Measurements from ENCODE around the gene ANK2.

ANK2 gene

DNA sequence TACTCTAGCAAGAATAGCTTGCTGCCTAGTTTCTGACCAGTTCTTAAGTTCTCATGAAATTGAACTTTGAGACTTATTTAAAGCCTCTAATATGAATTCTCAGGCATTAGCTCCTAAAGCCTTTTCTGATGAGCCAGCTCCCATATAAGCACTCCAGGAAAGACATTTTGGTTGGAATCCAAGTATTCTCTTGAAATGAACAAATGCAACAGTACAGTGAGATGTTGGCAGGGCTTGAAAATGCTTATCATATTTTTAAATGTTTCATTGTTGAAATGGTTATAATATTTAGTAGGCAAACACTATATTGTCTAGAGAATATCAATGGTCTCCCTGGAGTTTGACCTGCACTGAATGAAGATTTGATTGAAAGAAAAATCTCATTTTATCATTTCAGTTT lies 240.3 kb downstream of the ANK2 start:
- no peak for DNase-seq (ENCODE audit: low read depth)

DNA sequence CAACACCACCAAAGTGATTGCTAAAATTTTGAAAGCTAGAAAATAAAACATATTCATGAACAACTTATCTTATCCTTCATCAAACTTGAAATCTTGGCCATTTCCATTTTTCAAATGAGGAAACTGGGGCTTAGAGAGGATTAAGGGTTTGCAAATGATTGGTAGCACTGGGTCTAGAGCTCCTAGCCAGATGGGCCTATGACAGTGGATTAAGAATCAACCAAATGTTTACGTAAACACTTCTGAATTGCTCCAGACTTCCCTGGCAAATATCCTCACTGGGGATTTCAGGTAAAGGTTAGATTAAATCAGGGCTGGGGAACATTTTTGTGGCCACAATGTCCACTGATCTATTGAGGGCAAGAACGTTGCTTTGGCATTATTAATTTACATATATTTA lies 241.2 kb downstream of the ANK2 start:
- no peak for DNase-seq (ENCODE audit: low read depth)

DNA sequence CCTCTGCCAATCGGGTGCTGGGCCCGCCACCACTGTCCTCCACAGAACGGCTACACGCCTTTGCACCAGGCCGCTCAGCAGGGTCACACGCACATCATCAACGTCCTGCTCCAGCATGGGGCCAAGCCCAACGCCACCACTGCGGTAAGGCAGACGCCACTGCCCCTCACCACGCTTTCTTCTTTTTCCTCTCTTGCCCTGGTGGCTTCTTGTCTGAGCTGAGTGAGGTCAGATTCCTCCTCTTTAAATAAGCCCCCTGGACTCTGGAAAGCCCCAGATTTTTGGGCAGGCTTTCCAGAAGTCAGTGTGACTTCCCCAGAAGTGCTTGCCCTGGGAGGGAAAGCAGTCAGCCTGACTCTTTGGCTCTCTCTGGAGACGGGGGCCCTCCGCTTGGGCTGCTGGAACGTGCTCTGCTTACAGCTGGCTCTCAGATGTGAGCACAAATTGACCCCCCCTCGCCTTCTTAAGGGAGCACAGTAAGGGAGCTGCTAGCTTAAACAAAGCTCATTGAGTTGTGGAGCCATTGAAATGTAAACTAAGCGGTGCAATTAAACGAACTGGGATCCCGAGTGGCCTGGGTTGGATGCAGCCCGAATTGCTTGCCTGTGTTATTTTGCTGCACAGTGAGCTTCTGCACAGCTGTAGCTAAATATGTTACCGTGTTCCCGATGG lies 243.1 kb downstream of the ANK2 start:
- no peak for DNase-seq (ENCODE audit: low read depth)

GRCh38 chr4:113293043-113293560 lies 243.6 kb downstream of the ANK2 start:
- no peak for DNase-seq (ENCODE audit: low read depth)

DNA sequence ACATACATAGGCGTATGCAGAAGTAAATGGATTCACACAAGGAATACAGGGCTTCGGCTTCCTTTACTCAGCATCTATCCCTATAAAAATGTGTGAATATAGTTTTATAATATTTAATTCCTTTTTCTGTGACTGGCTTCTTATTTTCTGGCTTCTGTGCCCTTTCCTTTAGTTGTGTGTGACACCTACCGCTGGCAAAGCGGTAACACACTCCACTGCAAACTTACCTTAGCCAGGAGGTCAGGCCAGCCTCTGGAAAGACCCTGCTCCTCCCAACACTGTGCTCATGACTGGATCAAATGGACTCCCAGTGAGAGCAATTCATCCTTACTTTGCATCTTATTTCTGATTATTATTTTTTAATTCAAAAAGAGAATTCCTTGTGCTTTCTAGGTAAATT lies 244.2 kb downstream of the ANK2 start:
- no peak for DNase-seq (ENCODE audit: low read depth)

DNA sequence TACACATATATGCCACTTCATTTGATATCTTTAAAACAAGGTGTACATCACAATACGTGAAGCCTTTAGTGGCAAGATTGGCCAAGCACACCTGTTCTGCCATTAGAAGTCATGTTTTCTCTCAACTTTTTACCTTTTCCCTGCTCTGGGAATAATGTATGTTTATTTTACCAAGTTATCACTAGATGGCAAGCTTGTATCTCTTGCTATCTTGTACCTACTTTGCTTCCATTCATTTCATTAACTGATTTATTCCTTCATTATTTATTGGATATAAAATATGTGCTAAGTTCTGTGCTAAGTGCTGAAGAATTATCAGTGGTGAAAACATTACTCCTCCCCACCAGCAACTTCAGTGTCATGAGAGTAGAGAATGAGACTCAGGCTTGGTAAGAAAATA lies 245.5 kb downstream of the ANK2 start:
- DNase-seq (ENCODE audit: low read depth): no peak

DNA sequence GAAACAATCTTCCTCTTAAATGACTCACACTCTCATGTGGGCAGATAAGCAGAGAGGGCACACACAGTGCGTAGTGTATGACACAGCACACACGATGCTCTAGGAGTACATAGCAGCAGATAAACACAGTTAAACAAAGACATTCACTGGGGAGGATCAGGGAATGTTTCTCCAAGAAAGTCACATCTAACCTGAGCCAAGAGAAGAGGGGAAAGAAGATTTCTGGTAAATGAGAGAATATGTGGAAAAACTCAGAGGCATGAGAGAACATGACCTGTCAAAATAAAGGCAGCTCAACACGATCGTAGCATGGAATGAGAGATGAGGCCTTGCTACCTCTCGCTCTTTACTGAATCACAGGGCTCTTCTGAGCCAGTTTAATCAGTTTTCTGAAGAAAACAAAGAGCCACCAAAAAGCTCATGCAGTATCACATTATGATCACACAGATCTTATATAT lies 251.0 kb downstream of the ANK2 start:
- DNase-seq (ENCODE audit: low read depth): no peak

DNA sequence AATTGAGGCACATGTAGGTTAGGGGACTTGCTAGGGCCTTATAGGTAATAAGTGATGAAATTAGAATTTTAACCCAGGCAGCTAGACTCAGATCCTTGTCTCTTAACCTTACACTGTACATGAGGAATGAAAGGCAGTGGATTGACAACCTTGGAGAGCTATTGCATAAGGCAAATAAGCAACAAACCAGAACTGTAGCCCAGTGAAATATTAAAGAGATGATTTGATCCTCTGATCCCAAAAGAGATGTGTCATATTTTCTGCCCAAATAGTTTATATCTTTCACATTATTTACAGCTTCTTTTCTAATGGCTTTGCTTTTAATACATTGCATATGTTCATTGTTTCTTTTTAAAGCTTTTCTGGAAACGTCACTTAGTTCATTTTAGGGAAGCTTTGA lies 252.6 kb downstream of the ANK2 start:
- DNase-seq (ENCODE audit: low read depth): no peak

DNA sequence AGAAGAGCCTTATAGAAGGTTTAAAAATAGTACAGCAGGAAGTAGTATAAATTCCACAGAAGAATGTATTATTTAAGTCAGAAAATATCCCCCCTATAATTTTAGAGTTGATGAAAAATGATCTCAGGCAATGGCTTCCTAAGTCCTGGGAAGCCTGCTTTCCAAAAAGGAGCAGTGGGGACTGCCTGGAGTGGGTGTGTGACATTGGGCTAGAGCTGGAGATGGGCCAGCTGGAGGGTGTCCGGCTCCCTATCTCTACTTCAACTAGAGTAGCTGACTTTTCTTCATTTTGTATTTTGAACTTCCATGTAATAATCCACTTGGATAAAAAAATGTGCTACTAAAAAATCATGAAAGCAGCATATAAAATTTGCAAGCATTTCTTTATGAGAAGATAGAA lies 253.9 kb downstream of the ANK2 start:
- no peak for DNase-seq (ENCODE audit: low read depth)

DNA sequence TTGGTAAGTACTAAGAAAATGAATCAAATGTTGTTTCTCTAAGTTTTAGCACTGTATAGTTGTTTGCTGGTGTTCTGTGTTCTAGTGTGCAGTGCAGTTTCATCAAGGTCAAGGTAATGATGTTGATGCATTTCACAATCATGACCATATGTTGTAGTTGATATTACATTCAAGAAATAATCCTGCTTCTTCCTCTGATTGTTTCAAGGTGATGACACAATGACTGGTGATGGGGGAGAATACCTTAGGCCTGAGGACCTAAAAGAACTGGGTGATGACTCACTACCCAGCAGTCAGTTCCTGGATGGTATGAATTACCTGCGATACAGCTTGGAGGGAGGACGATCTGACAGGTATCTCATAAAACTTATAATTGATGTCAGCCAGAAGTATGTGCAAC lies 261.6 kb downstream of the ANK2 start:
- no peak for DNase-seq (ENCODE audit: low read depth)

GRCh38 chr4:113312529-113312928 lies 263.1 kb downstream of the ANK2 start:
- DNase-seq (ENCODE audit: low read depth): no peak

DNA sequence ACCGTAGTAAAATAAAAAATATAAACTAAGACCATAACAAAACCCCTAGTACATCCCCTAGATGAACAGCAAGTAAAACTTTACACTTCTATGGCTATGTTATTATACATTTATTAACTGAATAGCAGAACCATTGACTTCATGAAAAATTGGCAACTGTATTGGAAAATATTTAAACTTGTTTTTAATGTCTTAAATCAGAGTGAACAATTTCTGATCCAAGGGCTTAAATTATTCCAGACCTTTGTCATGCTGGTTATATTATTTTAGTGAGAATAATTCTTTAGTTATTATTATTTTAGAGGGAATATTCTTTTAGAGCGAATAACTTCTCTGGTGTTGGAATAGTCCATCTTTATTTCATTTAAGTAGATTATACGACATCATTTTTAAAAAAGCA lies 265.0 kb downstream of the ANK2 start:
- DNase-seq (ENCODE audit: low read depth): no peak

- no peak for DNase-seq (ENCODE audit: low read depth)
These were observed 267.4 kb downstream of the ANK2 start for GRCh38 chr4:113316879-113317278.

GRCh38 chr4:113317523-113317922 lies 268.1 kb downstream of the ANK2 start:
- DNase-seq (ENCODE audit: low read depth): no peak

DNA sequence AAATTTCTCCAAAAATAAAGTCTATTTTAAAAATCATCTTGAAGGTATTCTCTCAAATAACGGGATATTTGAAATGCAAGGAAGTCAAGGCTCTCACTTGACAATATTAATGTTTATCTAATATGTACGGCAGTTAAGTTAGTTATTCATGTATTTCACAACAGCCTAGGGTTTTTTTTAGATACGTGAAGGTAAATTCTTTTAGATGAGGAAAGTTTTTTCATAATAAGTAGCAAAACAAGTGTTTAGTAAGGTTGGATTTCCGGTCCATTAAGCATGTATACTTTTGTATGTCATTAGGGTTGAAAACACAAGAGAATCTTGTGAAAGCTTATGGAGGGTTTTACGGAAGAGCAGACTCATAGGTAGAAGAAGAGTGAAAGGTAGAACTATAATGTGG lies 273.3 kb downstream of the ANK2 start:
- DNase-seq (ENCODE audit: low read depth): no peak

- no peak for DNase-seq (ENCODE audit: low read depth)
These were observed 276.6 kb downstream of the ANK2 start for GRCh38 chr4:113325876-113326615.

GRCh38 chr4:113327494-113327893 lies 278.0 kb downstream of the ANK2 start:
- DNase-seq (ENCODE audit: low read depth): no peak

DNA sequence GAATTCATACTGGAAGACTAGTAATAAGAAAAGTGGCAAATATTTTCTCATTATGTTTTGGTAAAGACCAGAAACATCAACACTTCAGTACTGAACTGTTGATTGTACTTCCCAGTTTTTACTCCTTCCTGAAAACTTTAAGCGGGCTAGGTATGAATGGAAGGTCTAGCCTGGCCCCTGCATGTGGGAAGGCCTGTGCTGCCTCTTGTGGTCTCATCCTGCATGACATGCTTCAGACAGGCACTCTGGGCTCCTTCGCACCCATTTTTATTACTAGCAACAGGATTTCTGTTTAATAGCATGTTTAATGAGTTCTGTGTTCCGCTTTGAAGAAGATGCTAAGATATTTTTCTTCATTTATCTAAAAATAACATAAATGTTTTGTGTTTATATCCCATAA lies 279.1 kb downstream of the ANK2 start:
- DNase-seq (ENCODE audit: low read depth): no peak

- DNase-seq (ENCODE audit: low read depth): no peak
These were observed 280.7 kb downstream of the ANK2 start for GRCh38 chr4:113330200-113330599.

DNA sequence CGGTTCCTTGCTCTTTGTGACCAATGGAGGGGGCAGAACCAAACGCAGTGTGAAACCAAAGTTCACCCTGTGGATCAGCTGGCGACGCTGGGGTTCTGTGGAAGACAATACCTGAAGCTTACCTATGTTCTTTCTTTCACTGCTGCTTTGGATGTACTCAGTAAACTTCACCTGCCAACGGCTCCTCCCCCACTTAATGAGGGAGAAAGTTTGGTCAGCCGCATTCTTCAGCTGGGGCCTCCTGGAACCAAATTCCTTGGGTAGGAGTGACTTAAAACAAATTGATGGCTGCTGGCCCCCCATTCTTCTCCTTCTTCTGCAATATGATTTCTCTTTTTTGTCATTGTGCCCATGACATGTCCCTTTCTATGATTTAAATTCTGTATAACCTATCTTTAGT lies 282.4 kb downstream of the ANK2 start:
- no peak for DNase-seq (ENCODE audit: low read depth)

DNA sequence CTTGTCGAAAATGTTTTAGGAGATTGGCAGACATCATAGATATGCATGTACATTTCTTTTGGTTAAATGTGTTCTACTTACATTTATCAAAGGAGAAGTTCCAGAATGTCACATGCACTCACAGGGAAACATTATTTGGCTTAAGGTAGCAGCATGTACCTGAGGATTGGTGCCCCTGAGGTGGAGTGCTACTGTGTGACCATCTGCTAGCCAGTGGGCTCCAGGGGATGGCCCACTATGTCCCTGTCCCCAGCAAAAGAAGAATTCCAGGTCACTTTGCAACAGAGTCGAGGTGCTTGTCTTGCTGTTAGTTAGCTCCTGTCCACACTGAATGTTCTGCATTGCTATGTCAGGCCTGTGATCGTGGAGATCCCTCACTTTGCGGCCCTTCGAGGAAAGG lies 283.2 kb downstream of the ANK2 start:
- no peak for DNase-seq (ENCODE audit: low read depth)

GRCh38 chr4:113335746-113336145 lies 286.3 kb downstream of the ANK2 start:
- no peak for DNase-seq (ENCODE audit: low read depth)

GRCh38 chr4:113336556-113336955 lies 287.1 kb downstream of the ANK2 start:
- no peak for DNase-seq (ENCODE audit: low read depth)

DNA sequence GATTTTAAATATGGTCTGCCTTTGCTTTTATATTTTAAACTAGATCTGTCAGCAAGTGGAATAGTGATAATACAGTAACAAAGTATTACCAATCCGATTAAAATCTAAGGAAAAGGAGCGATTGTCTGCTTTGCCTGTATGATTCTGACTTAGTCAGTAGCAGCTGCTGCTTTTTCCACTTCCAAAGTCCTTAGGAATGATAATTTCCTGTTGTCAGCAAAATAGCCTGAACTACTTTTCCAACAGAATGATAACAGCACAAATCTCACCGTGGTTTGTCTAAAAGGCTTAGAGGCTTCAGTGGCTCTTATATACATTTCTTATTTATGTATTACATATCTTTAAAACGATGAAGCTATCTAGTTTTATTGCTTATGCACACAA lies 290.0 kb downstream of the ANK2 start:
- DNase-seq (ENCODE audit: low read depth): no peak

All from CMK (cell line).